Right atrium auricular region (tissue), 2 donors: ENCODE data around the gene ZBTB22. TPM values are rescaled to one million over a fixed set of nuclear protein-coding genes. Genes with fewer than 3 reads are reported as not detected.
"Not testable (repeated sequence)": the region's sequence is repeated elsewhere in the genome, so short reads cannot be mapped to it uniquely, and the experiment has no call there.

Experiments used
- DNase-seq: peaks from one replicate; pipeline ENCODE4 v3.0.0-alpha.2; 2019; ENCODE audit warnings: low spot score
- H3K27ac ChIP-seq, 2 donors: fragments of 200-600 bp; sonication (generic); 1 replicate in 1 of 2; 2 replicates in 1 of 2; pipeline ENCODE4 v1.5.1; 2016 to 2019
- H3K27me3 ChIP-seq, 2 donors: fragments of 200-600 bp; sonication (generic); one replicate each; pipeline versions ENCODE4 v1.5.1 to v1.6.0; 2017 to 2019
- H3K36me3 ChIP-seq: fragments of 200-600 bp; sonication (generic); one replicate; pipeline ENCODE4 v1.5.1; 2016
- H3K4me1 ChIP-seq, 2 donors: fragments of 200-600 bp; sonication (generic); one replicate each; pipeline versions ENCODE4 v1.5.1 to v1.6.0; 2017 to 2019
- H3K4me3 ChIP-seq, 2 donors: fragments of 200-600 bp; sonication (generic); 1 replicate in 1 of 2; 2 replicates in 1 of 2; pipeline ENCODE4 v1.5.1; 2017 to 2019; ENCODE audit warnings: mild to moderate bottlenecking in 1 of 2, moderate library complexity in 1 of 2
- H3K9me3 ChIP-seq, 2 donors: fragments of 200-600 bp; sonication (generic); one replicate each; pipeline ENCODE4 v1.5.1; 2019
- total RNA-seq, 2 donors: library from RNA; depleted of rRNA; stranded (reverse); fragments of >200 nt; gene quantifications; one replicate each; pipeline ENCODE4 v1.1.0, GENCODE V29; 2016
- TF ChIP-seq, protein P1 (sequence below), 2 donors: fragments of 200-600 bp; sonication (generic); IDR thresholded peaks; one replicate each; pipeline ENCODE4 v1.5.1; 2019; ENCODE audit warnings: antibody characterized with exemption in 2 of 2

Gene ZBTB22
- 10 to 100 TPM; 11.9 to 18.9 TPM for total RNA-seq

GRCh38 chr6:33317669-33318425, at the start of gene ZBTB22:
Gene ZBTB22, minus strand, starts transcription at chr6:33317744. Its CDS starts 828 bp downstream, at chr6:33316916.
- DNase-seq: peak; percentile 100
- Histone ChIP-seq H3K27me3 (no peaks in the 10 kb centered on the region), H3K27ac (peak within 1 kb of the TSS; percentile 85), H3K4me1 (peaks cover 0 to 69% of the 10 kb centered on the region in 2 donors), H3K4me3 (peak within 1 kb of the TSS; percentile 47 to 62), H3K36me3 (peaks cover 28% of the 10 kb centered on the region), H3K9me3 (no peaks in the 10 kb centered on the region)
- TF ChIP-seq, protein P1, sequence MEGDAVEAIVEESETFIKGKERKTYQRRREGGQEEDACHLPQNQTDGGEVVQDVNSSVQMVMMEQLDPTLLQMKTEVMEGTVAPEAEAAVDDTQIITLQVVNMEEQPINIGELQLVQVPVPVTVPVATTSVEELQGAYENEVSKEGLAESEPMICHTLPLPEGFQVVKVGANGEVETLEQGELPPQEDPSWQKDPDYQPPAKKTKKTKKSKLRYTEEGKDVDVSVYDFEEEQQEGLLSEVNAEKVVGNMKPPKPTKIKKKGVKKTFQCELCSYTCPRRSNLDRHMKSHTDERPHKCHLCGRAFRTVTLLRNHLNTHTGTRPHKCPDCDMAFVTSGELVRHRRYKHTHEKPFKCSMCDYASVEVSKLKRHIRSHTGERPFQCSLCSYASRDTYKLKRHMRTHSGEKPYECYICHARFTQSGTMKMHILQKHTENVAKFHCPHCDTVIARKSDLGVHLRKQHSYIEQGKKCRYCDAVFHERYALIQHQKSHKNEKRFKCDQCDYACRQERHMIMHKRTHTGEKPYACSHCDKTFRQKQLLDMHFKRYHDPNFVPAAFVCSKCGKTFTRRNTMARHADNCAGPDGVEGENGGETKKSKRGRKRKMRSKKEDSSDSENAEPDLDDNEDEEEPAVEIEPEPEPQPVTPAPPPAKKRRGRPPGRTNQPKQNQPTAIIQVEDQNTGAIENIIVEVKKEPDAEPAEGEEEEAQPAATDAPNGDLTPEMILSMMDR (IDR thresholded peaks at IDR 0.05): no peak

DNA sequence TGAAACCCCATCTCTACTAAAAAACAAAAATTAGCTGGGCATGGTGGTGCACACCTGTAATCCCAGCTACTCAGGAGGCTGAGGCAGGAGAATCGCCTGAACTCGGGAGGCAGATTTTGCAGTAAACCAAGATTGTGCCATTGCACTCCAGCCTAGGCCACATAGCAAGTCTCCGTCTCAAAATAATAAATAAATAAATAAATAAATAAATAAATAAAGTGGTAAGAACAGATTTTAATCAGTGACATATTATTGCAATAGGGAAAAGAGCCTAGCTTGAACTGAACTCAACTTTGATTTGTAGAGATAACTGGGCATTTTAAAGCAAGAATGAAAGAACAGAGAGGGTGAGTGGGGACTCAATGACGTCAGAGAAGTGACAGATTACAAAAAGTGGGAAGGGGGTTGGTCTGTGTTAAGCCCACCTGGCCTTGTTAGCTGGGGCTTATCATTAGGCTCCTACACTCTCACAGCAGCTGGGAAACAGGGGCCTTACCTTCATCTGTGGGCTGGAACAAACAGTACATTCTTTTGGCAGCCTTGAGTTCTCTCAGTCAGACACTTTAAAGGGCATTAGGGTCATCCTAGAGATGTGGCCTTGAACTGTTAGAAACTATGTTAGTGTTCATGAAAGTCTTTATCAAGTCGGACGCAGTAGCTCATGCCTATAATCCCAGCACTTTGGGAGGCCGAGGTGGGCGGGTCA, 49.6 kb upstream of the ZBTB22 start:
- Histone ChIP-seq H3K9me3 (no peaks in the 10 kb centered on the region), H3K4me1 (no peaks in the 10 kb centered on the region), H3K27me3 (no peaks in the 10 kb centered on the region), H3K27ac (no peak overlapping the region), H3K36me3 (no peaks in the 10 kb centered on the region), H3K4me3 (no peak overlapping the region)
- TF ChIP-seq, protein P1 (IDR thresholded peaks at IDR 0.05): no peak
- no peak for DNase-seq

GRCh38 chr6:33365206-33365971, 47.8 kb upstream of the ZBTB22 start:
- not testable (repeated sequence) for H3K4me1 ChIP-seq, H3K36me3 ChIP-seq, H3K27ac ChIP-seq, H3K4me3 ChIP-seq, H3K27me3 ChIP-seq, DNase-seq, H3K9me3 ChIP-seq

GRCh38 chr6:33364475-33365205, 47.1 kb upstream of the ZBTB22 start:
- not testable (repeated sequence) for H3K27me3 ChIP-seq, H3K4me3 ChIP-seq, H3K4me1 ChIP-seq, H3K27ac ChIP-seq, H3K36me3 ChIP-seq, DNase-seq, H3K9me3 ChIP-seq

DNA sequence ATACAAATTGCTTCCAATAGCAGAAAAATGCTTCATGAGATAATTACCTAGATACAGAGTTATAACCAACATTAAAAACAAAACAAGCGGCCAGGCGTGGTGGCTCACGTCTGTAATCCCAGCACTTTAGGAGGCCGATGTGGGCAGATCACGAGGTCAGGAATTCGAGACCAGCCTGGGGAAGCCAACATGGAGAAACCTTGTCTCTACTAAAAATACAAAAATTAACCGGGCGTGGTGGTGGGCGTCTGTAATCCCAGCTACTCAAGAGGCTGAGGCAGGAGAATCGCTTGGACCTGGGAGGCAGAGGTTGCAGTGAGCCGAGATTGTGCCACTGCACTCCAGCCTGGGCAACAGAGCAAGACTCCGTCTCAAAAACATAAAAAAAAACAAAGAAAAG, 45.9 kb upstream of the ZBTB22 start:
- not testable (repeated sequence) for H3K9me3 ChIP-seq, H3K4me3 ChIP-seq, H3K27ac ChIP-seq, H3K4me1 ChIP-seq, H3K27me3 ChIP-seq, H3K36me3 ChIP-seq, DNase-seq

DNA sequence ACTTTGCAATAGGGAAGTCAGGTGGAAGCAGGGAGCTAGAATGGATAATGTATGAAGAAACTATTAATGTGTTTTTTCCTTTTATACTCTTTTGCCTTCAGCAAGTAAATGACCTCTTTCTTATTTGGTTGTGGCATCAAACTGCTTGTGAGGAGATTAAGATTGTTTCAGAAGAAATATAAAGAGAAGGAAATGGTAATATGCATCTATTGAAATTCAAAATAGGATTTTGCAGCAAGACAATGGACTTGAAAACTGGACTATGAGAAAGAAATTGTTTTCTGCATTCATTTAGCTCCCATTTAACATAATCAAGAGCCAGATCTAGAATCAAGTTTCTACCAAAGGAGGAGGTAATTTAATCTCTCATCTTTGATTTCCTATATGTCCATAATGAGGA, 41.8 kb upstream of the ZBTB22 start:
- Histone ChIP-seq H3K9me3 (no peaks in the 10 kb centered on the region), H3K4me1 (no peaks in the 10 kb centered on the region), H3K36me3 (no peaks in the 10 kb centered on the region), H3K4me3 (no peak overlapping the region), H3K27ac (no peak overlapping the region), H3K27me3 (no peaks in the 10 kb centered on the region)
- TF ChIP-seq, protein P1 (IDR thresholded peaks at IDR 0.05): no peak
- DNase-seq: no peak

DNA sequence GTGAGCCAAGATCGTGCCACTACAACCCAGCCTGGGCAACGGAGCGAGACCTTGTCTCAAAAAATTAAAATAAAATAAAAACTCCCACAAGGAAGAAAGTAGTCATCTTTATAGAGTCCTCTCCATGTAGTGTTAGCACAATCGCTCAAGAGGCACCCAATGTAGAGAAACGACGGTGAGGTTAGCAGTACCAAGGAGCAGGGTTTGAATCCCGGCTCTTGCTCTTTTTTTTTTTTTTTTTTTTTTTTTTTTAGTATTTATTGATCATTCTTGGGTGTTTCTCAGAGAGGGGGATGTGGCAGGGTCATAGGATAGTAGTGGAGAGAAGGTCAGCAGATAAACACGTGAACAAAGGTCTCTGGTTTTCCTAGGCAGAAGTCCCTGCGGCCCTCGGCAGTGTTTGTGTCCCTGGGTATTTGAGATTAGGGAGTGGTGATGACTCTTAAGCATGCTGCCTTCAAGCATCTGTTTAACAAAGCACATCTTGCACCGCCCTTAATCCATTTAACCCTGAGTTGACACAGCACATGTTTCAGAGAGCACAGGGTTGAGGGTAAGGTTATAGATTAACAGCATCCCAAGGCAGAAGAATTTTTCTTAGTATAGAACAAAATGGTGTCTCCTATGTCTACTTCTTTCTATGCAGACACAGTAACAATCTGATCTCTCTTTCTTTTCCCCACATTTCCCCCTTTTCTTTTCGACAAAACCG, 39.8 kb upstream of the ZBTB22 start:
- not testable (repeated sequence) for H3K27ac ChIP-seq, H3K36me3 ChIP-seq, H3K4me3 ChIP-seq, H3K9me3 ChIP-seq, DNase-seq, H3K4me1 ChIP-seq, H3K27me3 ChIP-seq
